ENCODE results near the gene SLC6A4.

SLC6A4 gene

GRCh38 chr17:30164531-30164930 is 71.0 kb downstream of the SLC6A4 start:
- H3K4me3 ChIP-seq (ENCODE audit: control insufficient read depth, low read depth, low read length), result no peak overlapping the region
- no peak for TF ChIP-seq CTCF (IDR thresholded peaks at IDR 0.05; ENCODE audit: control insufficient read depth, insufficient read depth, low read depth, low read length, missing control alignments)
- no peak for DNase-seq (ENCODE audit: low read depth)

GRCh38 chr17:30161601-30162000 is 73.9 kb downstream of the SLC6A4 start:
- no peak overlapping the region for H3K4me3 ChIP-seq (ENCODE audit: control insufficient read depth, low read depth, low read length)
- DNase-seq (ENCODE audit: low read depth), result no peak
- no peak for TF ChIP-seq CTCF (IDR thresholded peaks at IDR 0.05; ENCODE audit: control insufficient read depth, insufficient read depth, low read depth, low read length, missing control alignments)

GRCh38 chr17:30160419-30161172 is 74.9 kb downstream of the SLC6A4 start:
- H3K4me3 ChIP-seq (ENCODE audit: control insufficient read depth, low read depth, low read length), result no peak overlapping the region
- no peak for DNase-seq (ENCODE audit: low read depth)
- no peak for TF ChIP-seq CTCF (IDR thresholded peaks at IDR 0.05; ENCODE audit: control insufficient read depth, insufficient read depth, low read depth, low read length, missing control alignments)

GRCh38 chr17:30158896-30159625 is 76.4 kb downstream of the SLC6A4 start:
- no peak overlapping the region for H3K4me3 ChIP-seq (ENCODE audit: control insufficient read depth, low read depth, low read length)
- TF ChIP-seq CTCF (IDR thresholded peaks at IDR 0.05; ENCODE audit: control insufficient read depth, insufficient read depth, low read depth, low read length, missing control alignments), result no peak
- no peak for DNase-seq (ENCODE audit: low read depth)

- no peak for DNase-seq (ENCODE audit: low read depth)
- H3K4me3 ChIP-seq (ENCODE audit: control insufficient read depth, low read depth, low read length), result no peak overlapping the region
- TF ChIP-seq CTCF (IDR thresholded peaks at IDR 0.05; ENCODE audit: control insufficient read depth, insufficient read depth, low read depth, low read length, missing control alignments), result no peak
Observed at GRCh38 chr17:30155389-30155788, 80.1 kb downstream of the SLC6A4 start.

- no peak for TF ChIP-seq CTCF (IDR thresholded peaks at IDR 0.05; ENCODE audit: control insufficient read depth, insufficient read depth, low read depth, low read length, missing control alignments)
- no peak for DNase-seq (ENCODE audit: low read depth)
- H3K4me3 ChIP-seq (ENCODE audit: control insufficient read depth, low read depth, low read length), result no peak overlapping the region
Observed at GRCh38 chr17:30153463-30153862, 82.0 kb downstream of the SLC6A4 start.

Measured in AG09309 (cell line).